NCI-H1092 (cell line): ENCODE measurements around the gene IRX5.

Experiments used
- DNase-seq: peaks from one replicate; lab custom pipeline; 2025; lab: John Stamatoyannopoulos, UW

Gene IRX5

GRCh38 chr16:54952195-54952594 is 21.5 kb downstream of the IRX5 start:
- DNase-seq: no peak

- no peak for DNase-seq
These were observed 22.8 kb downstream of the IRX5 start for GRCh38 chr16:54953461-54953860.

- DNase-seq: no peak
These were observed 23.6 kb downstream of the IRX5 start for GRCh38 chr16:54954220-54954619.

GRCh38 chr16:54955757-54956156 is 25.1 kb downstream of the IRX5 start:
- no peak for DNase-seq

GRCh38 chr16:54957403-54958166 is 26.9 kb downstream of the IRX5 start:
- peak; percentile 2 for DNase-seq

- DNase-seq: no peak
These were observed 31.4 kb downstream of the IRX5 start for GRCh38 chr16:54962045-54962444.

GRCh38 chr16:54964239-54964638 is 33.6 kb downstream of the IRX5 start:
- no peak for DNase-seq

GRCh38 chr16:54965464-54965863 is 34.8 kb downstream of the IRX5 start:
- DNase-seq: no peak

- no peak for DNase-seq
These were observed 37.3 kb downstream of the IRX5 start for GRCh38 chr16:54968011-54968410.

GRCh38 chr16:54968784-54969183 is 38.1 kb downstream of the IRX5 start:
- no peak for DNase-seq

GRCh38 chr16:54970016-54970415 is 39.4 kb downstream of the IRX5 start:
- no peak for DNase-seq

GRCh38 chr16:54974367-54974766 is 43.7 kb downstream of the IRX5 start:
- no peak for DNase-seq

- no peak for DNase-seq
These were observed 46.1 kb downstream of the IRX5 start for GRCh38 chr16:54976651-54977200.

- no peak for DNase-seq
These were observed 46.5 kb downstream of the IRX5 start for GRCh38 chr16:54977211-54977610.

GRCh38 chr16:54980821-54981220 is 50.2 kb downstream of the IRX5 start:
- DNase-seq: no peak
